Liver (tissue), 3 donors: Measurements from ENCODE around the gene USP24.

Source experiments
- CTCF ChIP-seq: fragments of 150-350 bp; IDR thresholded peaks from 2 replicates; pipeline ENCODE4 v1.5.1; 2017; ENCODE audit warnings: improper control_type of control experiment, low read depth, low read length; ENCODE audit not compliant: missing input control
- HNF4A ChIP-seq, 2 donors: conservative IDR thresholded peaks; 2 replicates each; pipeline ENCODE4 v1.6.1; 2016; ENCODE audit warnings: antibody characterized with exemption in 2 of 2, mild to moderate bottlenecking in 2 of 2
- JUND ChIP-seq, 2 donors: IDR thresholded peaks; 2 replicates each; pipeline ENCODE4 v1.6.1; 2016; ENCODE audit warnings: antibody characterized with exemption in 2 of 2
- SP1 ChIP-seq: IDR thresholded peaks from 2 replicates; pipeline ENCODE4 v1.6.1; 2018; ENCODE audit warnings: antibody characterized with exemption, mild to moderate bottlenecking
- TAF1 ChIP-seq: conservative IDR thresholded peaks from 2 replicates; pipeline ENCODE4 v1.6.1; 2016; ENCODE audit warnings: antibody characterized with exemption, mild to moderate bottlenecking
- ZBTB33 ChIP-seq: IDR thresholded peaks from 2 replicates; pipeline ENCODE4 v1.6.1; 2016; ENCODE audit warnings: antibody characterized with exemption
- donor health status: healthy.
- donor health status: healthy.

GRCh38 chr1:55179177-55179835, 35.9 kb downstream of the USP24 start:
- no peak for TF ChIP-seq CTCF
- no peak for TF ChIP-seq SP1
- no peak for TF ChIP-seq JUND (IDR thresholded peaks at IDR 0.05)
- TF ChIP-seq ZBTB33 = no peak
- TF ChIP-seq HNF4A (conservative IDR thresholded peaks at IDR 0.05) = no peak
- no peak for TF ChIP-seq TAF1
